Measurements from ENCODE around the gene PRPF40B. TPM values are rescaled to one million over a fixed set of nuclear protein-coding genes. Genes with fewer than 3 reads are reported as not detected.
A peak's percentile ranks its signal among the peaks of the same experiment; 100 is the strongest.

Gene PRPF40B
- polyA plus RNA-seq, 4 donors: 2.5 to 15.6 (median 6.5) TPM

- FAIRE-seq (no peak), DNase-seq (no peak)
- WGBS, 3 donors: 91 to 95% (median 92%) methylated on average over 7 of the region's 7 CpGs
- Histone ChIP-seq H3K9me3 (ENCODE audit: control insufficient read depth in 2 of 2, insufficient read depth in 1 of 2, low read depth in 1 of 2, low read length in 1 of 2) (no peaks in the 10 kb centered on the region), H3K4me1 (ENCODE audit: control insufficient read depth in 3 of 3, insufficient read depth in 2 of 3, low read depth in 1 of 3, low read length in 2 of 3) (peaks cover 0 to 59% (median 0%) of the 10 kb centered on the region in 3 donors), H3K27me3 (ENCODE audit: control insufficient read depth in 3 of 3, insufficient read depth in 3 of 3, low read length in 3 of 3) (no peaks in the 10 kb centered on the region), H3K36me3 (ENCODE audit: control insufficient read depth in 3 of 3, insufficient read depth in 2 of 3, low read depth in 1 of 3, low read length in 3 of 3) (peaks cover 0 to 81% (median 0%) of the 10 kb centered on the region in 3 donors), H3K27ac (ENCODE audit: low read depth in 1 of 3, low read length in 2 of 3) (no peak overlapping the region), H3K4me3 (ENCODE audit: low read depth in 1 of 3, low read length in 3 of 3) (no peak overlapping the region)
Observed at GRCh38 chr12:49646331-49646830, 23.0 kb downstream of the PRPF40B start.

DNA sequence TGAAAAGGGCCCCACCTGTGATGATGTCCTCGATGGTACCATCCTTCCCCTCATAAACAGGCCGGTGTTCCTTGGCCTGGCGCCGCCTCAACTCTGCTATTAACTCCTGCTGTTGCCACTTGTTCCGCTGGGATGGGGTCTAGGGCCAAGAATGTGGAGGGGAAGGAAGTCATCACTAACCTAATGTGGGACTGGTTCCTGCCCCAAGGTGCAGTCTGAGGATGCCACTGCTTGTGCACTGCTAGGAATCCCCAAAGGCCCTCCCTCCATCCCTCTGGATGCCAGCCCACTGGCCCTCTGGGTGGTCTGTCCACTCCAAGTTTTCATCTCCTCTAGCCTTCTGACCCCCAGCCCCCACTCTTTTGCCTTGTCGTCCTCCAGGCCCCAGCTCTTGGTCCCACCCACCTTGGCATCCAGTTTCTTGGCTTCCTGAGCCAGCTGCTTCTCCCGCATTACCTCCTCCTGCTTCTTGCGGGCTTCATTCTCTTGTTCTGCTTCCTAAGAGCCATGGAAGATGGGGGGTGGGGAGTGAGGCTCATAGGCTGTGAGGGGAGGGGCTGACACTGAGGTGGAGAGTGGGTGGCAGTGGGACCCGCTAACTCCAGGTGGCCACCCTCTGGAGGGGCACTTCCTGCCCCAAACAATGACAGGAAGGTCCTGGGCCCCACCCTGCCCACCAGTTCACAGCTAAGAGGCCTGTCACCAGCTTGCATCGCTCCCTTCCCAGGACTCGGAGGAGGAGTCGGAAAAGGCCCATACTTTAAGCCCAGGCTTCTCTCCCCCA is 23.7 kb downstream of the PRPF40B start:
- no peak for DNase-seq
- peaks cover 0 to 81% (median 0%) of the 10 kb centered on the region in 3 donors for H3K36me3 ChIP-seq (ENCODE audit: control insufficient read depth in 3 of 3, insufficient read depth in 2 of 3, low read depth in 1 of 3, low read length in 3 of 3)
- 72 to 89% (median 87%) methylated on average over 12 of the region's 12 CpGs for WGBS, 3 donors

GRCh38 chr12:49647827-49648711 is 24.7 kb downstream of the PRPF40B start:
- Histone ChIP-seq H3K27ac (ENCODE audit: low read depth in 1 of 3, low read length in 2 of 3) (peak overlapping the region in 2 of 3 donors; percentile 52 to 82), H3K4me1 (ENCODE audit: control insufficient read depth in 3 of 3, insufficient read depth in 2 of 3, low read depth in 1 of 3, low read length in 2 of 3) (peaks cover 0 to 46% (median 0%) of the 10 kb centered on the region in 3 donors), H3K27me3 (ENCODE audit: control insufficient read depth in 3 of 3, insufficient read depth in 3 of 3, low read length in 3 of 3) (no peaks in the 10 kb centered on the region), H3K36me3 (ENCODE audit: control insufficient read depth in 3 of 3, insufficient read depth in 2 of 3, low read depth in 1 of 3, low read length in 3 of 3) (peaks cover 0 to 78% (median 0%) of the 10 kb centered on the region in 3 donors), H3K4me3 (ENCODE audit: low read depth in 1 of 3, low read length in 3 of 3) (no peak overlapping the region), H3K9me3 (ENCODE audit: control insufficient read depth in 2 of 2, insufficient read depth in 1 of 2, low read depth in 1 of 2, low read length in 1 of 2) (no peaks in the 10 kb centered on the region)
- FAIRE-seq: no peak
- peak; percentile 42 to 78 for DNase-seq
- 80 to 84% (median 82%) methylated on average over 15 of the region's 15 CpGs for WGBS, 3 donors

More for the DNA sequence above, 23.7 kb downstream of the PRPF40B start:
- Histone ChIP-seq H3K4me3 (ENCODE audit: low read depth in 1 of 3, low read length in 3 of 3) (no peak overlapping the region), H3K4me1 (ENCODE audit: control insufficient read depth in 3 of 3, insufficient read depth in 2 of 3, low read depth in 1 of 3, low read length in 2 of 3) (peaks cover 0 to 54% (median 0%) of the 10 kb centered on the region in 3 donors), H3K9me3 (ENCODE audit: control insufficient read depth in 2 of 2, insufficient read depth in 1 of 2, low read depth in 1 of 2, low read length in 1 of 2) (no peaks in the 10 kb centered on the region), H3K27ac (ENCODE audit: low read depth in 1 of 3, low read length in 2 of 3) (peak overlapping the region in 1 of 3 donors; percentile 52), H3K27me3 (ENCODE audit: control insufficient read depth in 3 of 3, insufficient read depth in 3 of 3, low read length in 3 of 3) (no peaks in the 10 kb centered on the region)
- no peak for FAIRE-seq

DNA sequence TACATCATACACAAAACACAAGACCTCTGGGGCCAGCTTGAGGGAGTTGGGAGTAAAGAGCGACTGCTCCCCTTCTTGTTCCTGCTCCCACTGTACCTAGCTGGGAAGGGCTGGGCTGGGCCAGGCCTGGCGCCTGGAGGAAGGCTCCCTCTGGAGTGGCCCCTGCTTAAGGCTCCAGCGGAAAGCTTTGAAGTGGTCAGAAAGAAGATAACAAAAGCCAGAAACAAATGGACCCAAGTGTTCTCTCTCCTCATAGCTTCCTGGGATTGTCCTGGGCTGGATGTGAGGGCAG is 25.3 kb downstream of the PRPF40B start:
- no peak overlapping the region for H3K4me3 ChIP-seq (ENCODE audit: low read depth in 1 of 3, low read length in 3 of 3)
- H3K4me1 ChIP-seq (ENCODE audit: control insufficient read depth in 3 of 3, insufficient read depth in 2 of 3, low read depth in 1 of 3, low read length in 2 of 3): peaks cover 0 to 45% (median 0%) of the 10 kb centered on the region in 3 donors
- DNase-seq: no peak
- peak overlapping the region in 1 of 3 donors; percentile 82 for H3K27ac ChIP-seq (ENCODE audit: low read depth in 1 of 3, low read length in 2 of 3)
- WGBS, 3 donors: 54 to 70% (median 65%) methylated on average over 3 of the region's 3 CpGs
- FAIRE-seq: no peak
- peaks cover 0 to 80% (median 0%) of the 10 kb centered on the region in 3 donors for H3K36me3 ChIP-seq (ENCODE audit: control insufficient read depth in 3 of 3, insufficient read depth in 2 of 3, low read depth in 1 of 3, low read length in 3 of 3)
- no peaks in the 10 kb centered on the region for H3K27me3 ChIP-seq (ENCODE audit: control insufficient read depth in 3 of 3, insufficient read depth in 3 of 3, low read length in 3 of 3)
- H3K9me3 ChIP-seq (ENCODE audit: control insufficient read depth in 2 of 2, insufficient read depth in 1 of 2, low read depth in 1 of 2, low read length in 1 of 2): no peaks in the 10 kb centered on the region

GRCh38 chr12:49649445-49649844 is 26.1 kb downstream of the PRPF40B start:
- WGBS, 3 donors: 95 to 97% (median 97%) methylated on average over 11 of the region's 11 CpGs
- Histone ChIP-seq H3K36me3 (ENCODE audit: control insufficient read depth in 3 of 3, insufficient read depth in 2 of 3, low read depth in 1 of 3, low read length in 3 of 3) (peaks cover 0 to 78% (median 0%) of the 10 kb centered on the region in 3 donors), H3K4me1 (ENCODE audit: control insufficient read depth in 3 of 3, insufficient read depth in 2 of 3, low read depth in 1 of 3, low read length in 2 of 3) (peaks cover 0 to 45% (median 0%) of the 10 kb centered on the region in 3 donors), H3K27ac (ENCODE audit: low read depth in 1 of 3, low read length in 2 of 3) (peak overlapping the region in 1 of 3 donors; percentile 82), H3K9me3 (ENCODE audit: control insufficient read depth in 2 of 2, insufficient read depth in 1 of 2, low read depth in 1 of 2, low read length in 1 of 2) (no peaks in the 10 kb centered on the region), H3K27me3 (ENCODE audit: control insufficient read depth in 3 of 3, insufficient read depth in 3 of 3, low read length in 3 of 3) (no peaks in the 10 kb centered on the region), H3K4me3 (ENCODE audit: low read depth in 1 of 3, low read length in 3 of 3) (no peak overlapping the region)
- FAIRE-seq (no peak), DNase-seq (no peak)

DNA sequence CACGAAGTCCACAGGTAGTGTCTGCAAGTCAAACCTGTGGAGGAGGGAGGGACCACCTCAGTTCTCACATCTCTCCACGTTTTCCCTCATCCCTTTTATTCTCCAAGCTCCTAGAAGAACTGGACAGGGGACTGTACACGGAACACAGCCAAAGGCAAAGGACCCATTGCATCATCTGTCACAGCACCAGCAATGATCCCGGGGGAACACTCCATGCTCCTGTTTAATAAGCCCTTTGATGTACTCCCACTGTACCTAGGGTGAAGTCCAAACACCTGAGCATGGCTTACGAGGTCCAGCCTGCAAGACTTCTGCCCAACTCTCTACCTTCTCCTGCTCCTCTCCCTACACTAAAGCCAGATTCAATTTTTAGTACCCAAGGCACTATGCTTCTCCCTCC is 26.5 kb downstream of the PRPF40B start:
- no peak for FAIRE-seq
- Histone ChIP-seq H3K27ac (ENCODE audit: low read depth in 1 of 3, low read length in 2 of 3) (no peak overlapping the region), H3K4me1 (ENCODE audit: control insufficient read depth in 3 of 3, insufficient read depth in 2 of 3, low read depth in 1 of 3, low read length in 2 of 3) (peaks cover 0 to 42% (median 0%) of the 10 kb centered on the region in 3 donors), H3K27me3 (ENCODE audit: control insufficient read depth in 3 of 3, insufficient read depth in 3 of 3, low read length in 3 of 3) (no peaks in the 10 kb centered on the region), H3K36me3 (ENCODE audit: control insufficient read depth in 3 of 3, insufficient read depth in 2 of 3, low read depth in 1 of 3, low read length in 3 of 3) (peaks cover 0 to 77% (median 0%) of the 10 kb centered on the region in 3 donors), H3K9me3 (ENCODE audit: control insufficient read depth in 2 of 2, insufficient read depth in 1 of 2, low read depth in 1 of 2, low read length in 1 of 2) (no peaks in the 10 kb centered on the region), H3K4me3 (ENCODE audit: low read depth in 1 of 3, low read length in 3 of 3) (no peak overlapping the region)
- WGBS, 3 donors: 39 to 63% (median 53%) methylated on average over 5 of the region's 5 CpGs
- no peak for DNase-seq

DNA sequence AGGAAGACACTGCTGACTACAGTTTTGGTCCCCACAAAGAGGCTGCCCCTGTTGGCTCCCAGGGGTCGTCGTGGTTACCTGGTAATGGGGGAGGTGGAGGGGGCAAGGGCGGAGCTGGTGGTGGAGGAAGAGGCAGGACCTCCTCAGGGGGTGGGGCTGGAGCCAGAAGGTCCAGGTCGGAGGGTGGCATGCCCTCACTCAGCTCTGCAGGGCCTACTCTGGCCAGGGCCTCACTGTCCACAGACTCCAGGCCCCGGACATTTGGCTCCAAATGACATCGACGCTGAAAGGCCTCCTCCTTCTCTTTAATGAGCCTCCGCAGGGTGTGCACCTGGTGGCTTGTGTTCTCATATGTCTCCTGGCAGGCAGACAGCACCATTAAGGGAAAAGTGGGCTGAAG is 28.5 kb downstream of the PRPF40B start:
- Histone ChIP-seq H3K27ac (ENCODE audit: low read depth in 1 of 3, low read length in 2 of 3) (no peak overlapping the region), H3K4me1 (ENCODE audit: control insufficient read depth in 3 of 3, insufficient read depth in 2 of 3, low read depth in 1 of 3, low read length in 2 of 3) (peaks cover 0 to 28% (median 0%) of the 10 kb centered on the region in 3 donors), H3K27me3 (ENCODE audit: control insufficient read depth in 3 of 3, insufficient read depth in 3 of 3, low read length in 3 of 3) (no peaks in the 10 kb centered on the region), H3K9me3 (ENCODE audit: control insufficient read depth in 2 of 2, insufficient read depth in 1 of 2, low read depth in 1 of 2, low read length in 1 of 2) (no peaks in the 10 kb centered on the region), H3K4me3 (ENCODE audit: low read depth in 1 of 3, low read length in 3 of 3) (no peak overlapping the region), H3K36me3 (ENCODE audit: control insufficient read depth in 3 of 3, insufficient read depth in 2 of 3, low read depth in 1 of 3, low read length in 3 of 3) (peaks cover 0 to 69% (median 0%) of the 10 kb centered on the region in 3 donors)
- DNase-seq (no peak), FAIRE-seq (no peak)
- WGBS, 3 donors: 64 to 73% (median 68%) methylated on average over 8 of the region's 8 CpGs

DNA sequence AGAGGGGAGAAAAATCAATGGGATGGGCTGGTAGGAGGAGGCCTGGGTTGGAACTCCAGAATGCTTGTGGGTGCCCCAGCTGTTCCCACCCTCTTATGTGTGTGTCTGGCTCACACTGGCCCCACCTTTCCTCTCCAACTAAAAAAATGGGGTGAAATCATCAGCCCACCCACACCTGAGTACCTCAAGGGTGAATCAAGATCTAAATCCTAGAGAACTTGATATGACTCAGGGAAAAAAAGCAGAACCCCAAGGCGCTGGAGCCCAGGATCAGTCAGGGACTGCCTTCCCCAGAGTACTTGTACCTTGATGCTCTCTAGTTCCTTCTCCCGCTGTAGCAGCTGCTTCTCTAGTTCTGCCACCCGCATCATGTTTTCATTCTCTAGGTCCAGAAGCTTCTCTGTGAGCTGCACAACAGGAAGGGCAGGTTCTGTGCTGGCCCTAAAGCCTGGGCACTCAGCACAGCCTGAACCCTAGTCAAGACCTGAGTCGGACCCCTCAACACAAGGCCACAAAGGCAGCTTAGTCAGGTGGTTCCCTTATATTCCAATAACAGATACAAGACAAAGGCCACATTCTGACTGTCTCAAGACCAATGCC is 29.7 kb downstream of the PRPF40B start:
- H3K27me3 ChIP-seq (ENCODE audit: control insufficient read depth in 3 of 3, insufficient read depth in 3 of 3, low read length in 3 of 3): no peaks in the 10 kb centered on the region
- H3K27ac ChIP-seq (ENCODE audit: low read depth in 1 of 3, low read length in 2 of 3): no peak overlapping the region
- FAIRE-seq (no peak), DNase-seq (no peak)
- peaks cover 0 to 74% (median 0%) of the 10 kb centered on the region in 3 donors for H3K36me3 ChIP-seq (ENCODE audit: control insufficient read depth in 3 of 3, insufficient read depth in 2 of 3, low read depth in 1 of 3, low read length in 3 of 3)
- H3K9me3 ChIP-seq (ENCODE audit: control insufficient read depth in 2 of 2, insufficient read depth in 1 of 2, low read depth in 1 of 2, low read length in 1 of 2): no peaks in the 10 kb centered on the region
- peaks cover 0 to 26% (median 0%) of the 10 kb centered on the region in 3 donors for H3K4me1 ChIP-seq (ENCODE audit: control insufficient read depth in 3 of 3, insufficient read depth in 2 of 3, low read depth in 1 of 3, low read length in 2 of 3)
- 91 to 94% (median 92%) methylated on average over 4 of the region's 4 CpGs for WGBS, 3 donors
- H3K4me3 ChIP-seq (ENCODE audit: low read depth in 1 of 3, low read length in 3 of 3): no peak overlapping the region

Data from small intestine (tissue), 7 donors.